ENCODE measurements around the gene TDRD7. TPM values are rescaled to one million over a fixed set of nuclear protein-coding genes. Genes with fewer than 3 reads are reported as not detected.

TDRD7 gene
- total RNA-seq, 3 donors from 2014 or later, result 9.8 to 15.1 (median 14.8) TPM

- Histone ChIP-seq H3K27me3 (no peaks in the 10 kb centered on the region), H3K9me3 (no peaks in the 10 kb centered on the region), H3K4me3 (no peak overlapping the region), H3K27ac (no peak overlapping the region), H3K36me3 (peaks cover 5% of the 10 kb centered on the region), H3K4me1 (no peaks in the 10 kb centered on the region)
- intact Hi-C loops (cut with DNase I; ENCODE audit: low total_unique reads), result no loop called here
- no peak for TF ChIP-seq POLR2A (IDR thresholded peaks at IDR 0.05)
- no peak for TF ChIP-seq CTCF (IDR thresholded peaks at IDR 0.05)
- no peak for TF ChIP-seq POLR2AphosphoS5 (IDR thresholded peaks at IDR 0.05)
- DNase-seq (ENCODE audit: low spot score in 2 of 2), result no peak
These were observed 25.2 kb downstream of the TDRD7 start for GRCh38 chr9:97437051-97437600.

- Histone ChIP-seq H3K27me3 (no peaks in the 10 kb centered on the region), H3K4me3 (no peak overlapping the region), H3K27ac (no peak overlapping the region), H3K36me3 (peaks cover 5% of the 10 kb centered on the region), H3K4me1 (no peaks in the 10 kb centered on the region), H3K9me3 (no peaks in the 10 kb centered on the region)
- TF ChIP-seq POLR2A (IDR thresholded peaks at IDR 0.05), result no peak
- TF ChIP-seq POLR2AphosphoS5 (IDR thresholded peaks at IDR 0.05), result no peak
- TF ChIP-seq CTCF (IDR thresholded peaks at IDR 0.05), result no peak
- intact Hi-C loops (cut with DNase I; ENCODE audit: low total_unique reads), result no loop called here
- DNase-seq (ENCODE audit: low spot score in 2 of 2), result no peak
These were observed 26.4 kb downstream of the TDRD7 start for GRCh38 chr9:97438257-97438656.

GRCh38 chr9:97438666-97439065, 26.8 kb downstream of the TDRD7 start:
- H3K4me1 ChIP-seq, result no peaks in the 10 kb centered on the region
- TF ChIP-seq POLR2AphosphoS5 (IDR thresholded peaks at IDR 0.05) (no peak), POLR2A (IDR thresholded peaks at IDR 0.05) (no peak), CTCF (IDR thresholded peaks at IDR 0.05) (no peak)
- H3K36me3 ChIP-seq, result peaks cover 5% of the 10 kb centered on the region
- DNase-seq (ENCODE audit: low spot score in 2 of 2), result no peak
- H3K9me3 ChIP-seq, result no peaks in the 10 kb centered on the region
- no peak overlapping the region for H3K4me3 ChIP-seq
- intact Hi-C loops (cut with DNase I; ENCODE audit: low total_unique reads), result no loop called here
- no peak overlapping the region for H3K27ac ChIP-seq
- H3K27me3 ChIP-seq, result no peaks in the 10 kb centered on the region

GRCh38 chr9:97440160-97440559, 28.3 kb downstream of the TDRD7 start:
- intact Hi-C loops (cut with DNase I; ENCODE audit: low total_unique reads), result no loop called here
- Histone ChIP-seq H3K27ac (no peak overlapping the region), H3K4me3 (no peak overlapping the region), H3K9me3 (no peaks in the 10 kb centered on the region), H3K27me3 (no peaks in the 10 kb centered on the region), H3K4me1 (no peaks in the 10 kb centered on the region), H3K36me3 (no peaks in the 10 kb centered on the region)
- DNase-seq (ENCODE audit: low spot score in 2 of 2), result no peak
- TF ChIP-seq CTCF (IDR thresholded peaks at IDR 0.05), result no peak
- TF ChIP-seq POLR2A (IDR thresholded peaks at IDR 0.05), result no peak
- TF ChIP-seq POLR2AphosphoS5 (IDR thresholded peaks at IDR 0.05), result no peak

- no peak for DNase-seq (ENCODE audit: low spot score in 2 of 2)
- Histone ChIP-seq H3K27me3 (no peaks in the 10 kb centered on the region), H3K4me1 (no peaks in the 10 kb centered on the region), H3K4me3 (no peak overlapping the region), H3K9me3 (no peaks in the 10 kb centered on the region), H3K27ac (no peak overlapping the region), H3K36me3 (no peaks in the 10 kb centered on the region)
- intact Hi-C loops (cut with DNase I; ENCODE audit: low total_unique reads), result no loop called here
- TF ChIP-seq POLR2A (IDR thresholded peaks at IDR 0.05) (no peak), POLR2AphosphoS5 (IDR thresholded peaks at IDR 0.05) (no peak), CTCF (IDR thresholded peaks at IDR 0.05) (no peak)
These were observed 29.8 kb downstream of the TDRD7 start for GRCh38 chr9:97441729-97442128.

All from breast epithelium (tissue), 4 donors.